Hypothalamus (tissue), 51 donors: ENCODE measurements around the gene HES5.
A peak's percentile ranks its signal among the peaks of the same experiment; 100 is the strongest.
"Not testable (repeated sequence)": the region's sequence is repeated elsewhere in the genome, so short reads cannot be mapped to it uniquely, and the experiment has no call there.

Experiments used
- DNase-seq, 51 donors: peaks; one replicate each; lab custom pipeline; 2025; lab: John Stamatoyannopoulos, UW

The HES5 gene

DNA sequence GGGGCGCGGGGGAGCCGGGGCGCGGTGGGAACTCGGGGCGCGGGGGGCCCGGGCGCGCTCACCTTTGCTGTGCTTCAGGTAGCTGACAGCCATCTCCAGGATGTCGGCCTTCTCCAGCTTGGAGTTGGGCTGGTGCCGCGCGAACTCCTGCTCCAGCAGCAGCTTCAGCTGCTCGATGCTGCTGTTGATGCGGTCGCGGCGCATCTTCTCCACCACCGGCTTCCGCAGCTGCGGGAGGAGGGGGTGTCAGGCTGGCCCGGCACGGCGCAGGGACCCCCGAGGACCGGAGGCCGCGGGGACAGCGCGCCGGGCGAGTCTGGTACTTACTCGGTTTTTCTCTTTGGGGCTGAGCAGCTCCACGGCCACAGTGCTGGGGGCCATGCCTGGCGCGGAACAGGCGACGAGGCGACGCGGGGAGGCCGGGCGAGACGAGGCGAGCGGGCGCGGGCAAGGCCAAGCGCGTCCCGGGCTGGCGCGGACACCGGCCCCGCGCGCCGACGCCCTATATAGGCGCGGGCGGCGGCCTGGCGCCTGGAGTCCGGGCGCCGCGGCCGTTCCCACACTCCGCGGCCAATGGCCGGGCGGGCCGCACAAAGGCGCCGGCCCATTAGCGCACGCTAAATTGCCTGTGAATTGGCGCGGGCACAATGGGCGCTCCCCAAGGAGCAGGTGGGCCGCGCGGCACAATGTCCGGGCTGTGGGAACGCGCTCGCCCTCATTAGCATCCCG is at the start of gene HES5:
Gene HES5 (minus strand): TSS at position 480 of the 729 bp plus-strand sequence. CDS start 99 bp downstream, at position 381.
- DNase-seq = peak in 34 of 51 donors; percentile 23 to 84 (median 66)

DNA sequence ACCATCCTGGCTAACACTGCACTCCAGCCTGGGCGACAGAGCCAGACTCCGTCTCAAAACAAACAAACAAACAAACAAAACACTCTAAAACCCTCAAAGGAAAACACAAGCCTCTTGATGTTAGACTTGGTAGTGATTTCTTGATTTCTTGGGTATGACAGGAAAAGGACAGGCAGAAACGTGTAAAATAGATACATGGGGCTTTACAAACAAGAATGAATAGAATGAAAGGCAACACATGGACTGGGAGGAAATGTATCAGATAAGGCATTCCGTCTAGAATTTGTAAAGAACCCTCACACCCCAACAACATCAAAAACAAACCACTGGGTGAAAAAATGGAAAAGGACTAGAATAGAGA is 48.7 kb upstream of the HES5 start:
- no peak for DNase-seq

GRCh38 chr1:2577565-2578075 is 47.6 kb upstream of the HES5 start:
- DNase-seq = not testable (repeated sequence)

DNA sequence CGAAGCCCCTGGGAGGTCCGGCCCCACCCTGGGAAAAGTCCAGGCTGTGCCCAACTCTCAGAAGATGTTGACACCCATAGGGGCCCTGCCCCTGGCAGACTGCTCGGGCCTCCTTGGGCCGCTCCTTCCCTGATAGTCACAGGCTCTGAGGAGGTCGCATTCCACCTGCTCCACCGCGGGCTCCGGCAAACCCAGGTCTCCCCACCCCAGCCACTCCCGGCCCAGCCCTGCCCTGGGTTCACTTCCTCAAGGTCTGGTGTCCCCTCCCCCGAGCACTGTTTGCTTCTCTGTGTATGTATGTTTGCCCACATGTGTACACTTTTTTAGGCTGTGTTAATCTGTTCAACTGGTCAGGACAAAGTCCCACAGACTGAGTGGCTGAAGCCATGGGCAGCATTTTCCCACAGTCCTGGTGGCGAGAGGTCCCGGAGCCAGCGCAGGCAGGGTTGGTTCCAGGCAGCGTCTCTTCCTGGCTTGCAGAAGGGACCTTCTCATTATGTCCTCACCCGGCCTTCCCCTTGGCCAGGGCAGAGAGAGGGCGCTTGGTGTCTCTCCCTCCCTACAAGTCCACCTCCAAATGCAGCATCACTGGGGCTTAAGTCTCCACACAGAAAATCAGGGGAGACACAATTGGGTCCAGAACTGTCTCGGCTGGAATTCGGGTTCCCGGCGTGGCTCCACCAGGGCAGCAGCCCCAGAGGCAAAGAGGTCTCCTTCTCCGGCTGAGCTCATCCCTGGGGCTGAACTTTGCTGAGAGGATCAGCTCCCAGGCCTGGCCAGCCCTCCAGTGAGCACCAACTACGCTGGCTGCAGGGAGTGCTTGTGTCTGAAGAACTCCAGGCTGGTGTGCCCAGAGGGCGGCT is 46.0 kb upstream of the HES5 start:
- no peak for DNase-seq

- DNase-seq = no peak
Observed at GRCh38 chr1:2574350-2574749, 44.3 kb upstream of the HES5 start.

DNA sequence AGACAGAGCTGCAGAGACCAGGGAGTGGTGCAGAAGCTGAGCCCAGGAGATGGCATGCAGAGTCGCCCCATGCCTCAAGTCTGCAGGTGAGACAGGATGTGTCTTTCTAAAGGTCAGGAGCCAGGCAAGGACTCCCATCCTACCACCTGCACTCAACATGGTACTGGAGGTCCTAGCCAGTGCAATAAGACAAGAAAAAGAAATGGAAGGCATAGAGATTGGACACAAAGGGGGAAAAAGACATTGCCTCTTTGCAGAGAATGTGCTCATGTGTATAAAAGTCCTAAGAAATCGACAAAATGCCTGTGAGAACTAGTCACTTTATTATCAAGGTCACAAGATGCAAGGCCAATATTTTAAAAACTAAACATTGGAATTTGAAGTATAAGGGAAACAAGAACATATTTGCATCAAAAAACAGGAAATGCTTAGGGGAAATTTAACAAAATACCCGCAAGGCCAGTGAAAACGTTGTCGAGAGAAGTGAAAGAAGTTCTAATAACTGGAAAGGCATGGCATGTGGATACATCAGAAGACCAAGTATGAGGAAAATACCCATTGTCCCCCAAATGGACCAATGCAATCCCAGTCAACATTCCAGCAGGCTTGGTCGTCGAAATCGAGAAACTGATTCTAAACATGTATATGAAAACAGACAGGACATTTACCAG is 43.3 kb upstream of the HES5 start:
- no peak for DNase-seq

GRCh38 chr1:2571348-2571747 is 41.3 kb upstream of the HES5 start:
- no peak for DNase-seq

DNA sequence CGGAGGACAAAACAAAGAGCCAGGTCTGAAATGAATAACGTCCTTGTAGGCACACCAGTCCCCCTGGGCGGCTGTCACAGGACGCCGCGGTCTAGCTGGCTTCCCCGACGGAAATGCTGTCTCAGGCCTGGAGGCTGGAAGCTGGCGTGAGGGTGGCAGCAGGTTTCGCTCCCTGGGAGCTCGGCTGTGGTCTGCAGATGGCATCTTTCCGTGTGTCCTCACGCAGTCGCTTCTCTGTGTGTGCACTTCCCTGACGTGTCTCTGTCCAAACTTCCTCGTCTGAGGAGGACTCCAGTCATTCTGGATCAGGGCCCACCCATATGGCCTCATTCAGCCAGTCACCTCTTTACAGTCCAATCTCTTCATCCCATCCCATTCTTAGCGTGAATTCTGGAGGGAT is 40.3 kb upstream of the HES5 start:
- no peak for DNase-seq

DNA sequence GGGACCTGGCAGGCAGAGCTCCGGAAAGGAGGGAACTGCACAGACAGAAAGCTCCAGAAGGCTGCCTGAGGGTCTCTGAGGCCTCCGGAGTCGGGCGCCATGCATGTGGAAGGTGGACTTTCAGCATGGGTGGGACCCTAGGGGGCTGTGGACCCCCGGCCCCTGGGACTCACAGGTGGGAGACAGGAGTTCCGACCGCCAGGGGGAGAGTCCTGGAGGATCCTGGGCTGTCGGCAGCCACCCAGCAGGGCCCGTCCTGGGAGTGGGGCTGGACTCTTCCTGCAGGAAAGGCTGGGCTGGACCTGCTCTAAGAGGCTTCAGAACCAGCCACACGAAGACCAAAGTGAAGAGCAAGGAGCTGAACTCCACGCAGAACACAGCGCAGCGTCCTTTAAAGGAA is 39.6 kb upstream of the HES5 start:
- not testable (repeated sequence) for DNase-seq

DNA sequence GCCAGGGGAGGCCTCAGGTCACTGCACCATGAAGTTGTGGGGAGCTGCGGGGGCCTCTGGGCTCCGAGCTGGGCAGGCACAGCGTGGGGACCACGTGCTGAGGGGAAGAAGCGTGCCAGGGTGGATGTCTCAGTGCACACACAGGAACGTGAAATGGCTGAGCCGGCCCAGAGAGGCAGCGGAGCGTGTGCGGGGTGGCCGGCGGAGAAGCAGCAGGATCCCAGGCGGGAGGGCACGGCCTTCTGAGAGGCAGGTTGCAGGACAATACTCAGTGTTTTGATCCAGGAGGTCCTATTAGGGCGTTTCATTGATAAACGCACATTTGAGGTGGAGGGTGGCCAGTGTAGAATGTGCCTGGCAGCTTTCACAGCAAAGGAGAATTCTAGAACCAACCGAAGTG is 39.0 kb upstream of the HES5 start:
- DNase-seq = no peak

DNA sequence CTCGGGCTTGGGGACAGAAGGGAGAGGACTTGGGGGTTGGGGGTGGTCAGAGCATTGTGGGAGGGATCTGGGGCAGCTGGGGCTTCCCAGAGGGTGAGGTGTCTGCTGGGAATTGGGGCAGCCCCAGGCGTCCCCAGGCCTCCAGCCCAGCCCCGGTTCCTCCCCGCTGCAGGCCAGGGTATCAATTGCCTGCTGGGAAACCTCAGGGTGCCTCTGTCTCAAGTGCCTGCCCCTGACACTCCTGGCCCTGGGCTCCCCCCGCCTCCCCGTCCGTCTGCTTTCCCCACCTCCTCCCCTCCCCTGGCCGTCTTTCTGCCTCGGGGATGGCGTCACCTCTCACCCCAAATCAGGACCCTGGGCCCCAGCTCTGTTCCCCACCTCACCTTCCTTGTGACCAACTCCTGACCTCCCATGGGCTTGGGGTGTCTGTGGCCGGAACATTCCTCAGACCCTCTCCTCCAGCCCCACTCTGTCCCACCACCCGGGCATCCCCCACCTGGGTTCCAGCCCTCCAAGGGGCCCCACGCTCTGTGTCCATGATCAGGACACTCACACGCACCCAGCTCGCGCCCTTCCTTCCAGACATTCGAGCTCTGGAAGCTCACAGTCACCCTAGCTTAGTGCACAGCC is 38.2 kb upstream of the HES5 start:
- DNase-seq = not testable (repeated sequence)

DNA sequence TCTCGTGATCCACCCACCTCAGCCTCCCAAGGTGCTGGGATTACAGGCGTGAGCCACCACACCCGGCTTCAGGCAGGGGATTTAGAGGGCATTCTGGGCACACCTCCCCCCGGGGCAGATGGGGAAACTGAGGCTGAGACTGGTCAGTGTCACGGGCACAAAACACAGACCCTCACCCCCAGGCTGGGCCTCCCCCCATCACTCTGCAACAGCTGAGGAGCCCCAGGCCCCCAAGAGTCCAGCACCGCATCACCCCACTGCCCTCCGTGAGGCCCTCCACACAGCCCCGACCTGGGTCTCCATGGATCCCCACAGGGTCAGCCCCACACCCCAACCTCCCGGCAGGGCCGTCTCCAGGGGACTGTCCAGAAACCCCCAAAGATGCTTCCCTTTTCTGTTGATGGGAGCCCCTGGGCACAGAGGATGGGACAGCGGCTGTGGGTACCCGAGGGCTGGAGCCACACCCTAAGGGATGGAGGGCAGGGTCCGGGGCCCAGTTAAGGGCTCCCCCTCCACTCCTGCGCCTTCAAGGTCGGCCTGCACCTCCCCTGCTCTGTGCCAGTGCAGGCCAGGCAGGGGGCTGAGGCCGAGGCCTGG is 37.1 kb upstream of the HES5 start:
- no peak for DNase-seq

- no peak for DNase-seq
Observed at GRCh38 chr1:2566101-2567045, 36.3 kb upstream of the HES5 start.

- DNase-seq = no peak
Observed at GRCh38 chr1:2564815-2565374, 34.8 kb upstream of the HES5 start.

DNA sequence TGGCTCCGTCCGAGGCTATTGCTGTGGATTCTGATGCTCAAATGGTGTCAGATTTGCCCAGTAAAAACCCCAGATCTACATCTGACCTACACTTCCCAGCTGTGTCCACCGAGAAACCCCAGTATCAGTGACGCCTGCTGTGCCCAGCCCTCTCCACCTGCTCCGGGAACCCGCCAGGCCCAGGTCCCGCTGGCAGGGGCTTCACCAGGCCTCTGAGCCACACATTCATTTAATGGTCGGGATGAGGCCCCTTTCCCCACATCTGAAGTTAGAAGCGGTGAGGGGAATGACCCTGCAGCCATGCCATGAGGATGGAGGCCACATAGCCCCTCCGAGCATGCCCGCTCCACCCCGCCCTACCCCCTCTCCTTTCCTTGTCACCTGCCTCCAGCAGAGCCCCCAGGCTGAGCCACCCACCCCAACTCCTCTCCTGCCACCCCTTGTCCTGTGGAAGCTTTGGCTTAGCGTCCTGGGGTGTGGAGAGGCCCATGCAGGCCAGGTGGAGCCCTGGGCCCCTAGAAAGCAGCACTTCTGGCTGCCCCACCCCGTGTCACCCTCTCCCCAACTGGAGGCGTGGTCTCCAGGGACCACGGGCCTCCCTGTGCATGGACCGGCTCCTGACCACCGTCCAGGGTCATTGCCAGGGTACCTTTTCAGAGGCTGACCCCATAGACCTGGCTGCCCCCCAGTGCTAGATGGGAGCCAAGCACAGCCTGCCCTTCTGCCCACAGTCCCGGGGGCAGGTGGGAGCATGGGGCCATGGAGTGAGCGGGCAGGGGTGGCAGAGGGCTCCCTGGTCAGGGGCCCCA is 34.1 kb upstream of the HES5 start:
- DNase-seq = no peak

GRCh38 chr1:2563205-2563604 is 33.1 kb upstream of the HES5 start:
- DNase-seq = peak in 1 of 51 donors; percentile 100

DNA sequence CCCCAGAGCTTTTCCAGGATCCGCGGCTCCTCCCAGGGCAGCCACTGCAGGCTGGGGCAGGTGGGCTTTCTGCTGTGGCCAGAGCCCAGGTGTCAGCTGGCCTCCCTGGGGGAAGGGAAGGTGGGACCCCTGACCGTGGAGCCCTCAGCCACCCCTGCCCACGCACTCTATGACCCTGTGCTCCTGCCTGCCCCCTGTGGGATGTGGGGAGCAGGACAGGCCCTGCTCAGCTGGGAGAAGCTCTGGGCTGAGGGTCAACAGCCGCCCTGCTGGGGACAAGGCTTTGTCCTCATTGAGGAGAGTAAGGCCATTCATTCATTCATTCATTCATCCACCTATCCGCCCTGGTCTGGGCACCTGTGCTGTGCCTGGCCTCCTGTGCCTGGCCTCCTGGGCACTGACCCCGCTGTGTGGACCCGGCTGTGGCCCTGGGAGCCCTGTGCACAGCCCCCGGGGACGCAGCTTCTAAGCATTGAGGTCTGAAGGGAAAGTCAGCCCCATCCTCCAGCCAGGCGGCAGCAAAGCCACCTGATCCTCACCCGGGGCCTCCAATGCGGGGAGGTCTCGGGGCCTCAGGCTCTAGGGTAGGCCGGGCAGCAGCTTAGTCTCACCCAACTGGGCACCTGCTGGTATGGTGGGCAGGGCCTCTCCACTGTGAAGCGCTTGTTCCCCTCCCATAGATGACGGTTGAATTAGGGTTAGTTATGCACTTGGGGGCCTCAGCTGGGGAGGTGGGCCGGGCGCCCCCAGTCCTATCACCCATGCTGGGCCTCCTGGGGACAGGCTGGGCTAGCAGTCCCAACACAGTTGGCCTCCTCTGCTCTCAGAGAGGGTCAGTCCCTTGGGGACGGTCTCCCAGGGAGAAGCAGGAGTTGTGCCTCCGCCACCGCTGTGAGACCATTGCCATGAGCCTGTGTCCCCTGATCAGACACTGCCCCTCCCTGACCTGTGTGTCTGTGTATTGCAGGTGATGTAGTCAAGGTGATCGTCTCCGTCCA is 32.1 kb upstream of the HES5 start:
- DNase-seq = peak in 1 of 51 donors; percentile 100
